Thyroid gland (tissue), 4 donors: ENCODE data around the gene MYT1.

ENCODE experiments used
- POLR2A ChIP-seq, 2 donors: fragments of 450-650 bp; IDR thresholded peaks; one replicate each; pipeline ENCODE4 v1.6.1; 2017; ENCODE audit warnings: antibody characterized with exemption in 2 of 2, mild to moderate bottlenecking in 2 of 2, moderate library complexity in 1 of 2
- TF ChIP-seq, protein P1 (sequence below), 6 experiments: fragments of 200-600 bp in 3 of 6; fragments of 450-650 bp in 3 of 6; sonication (generic) in 3 of 6; IDR thresholded peaks; one replicate each; pipeline ENCODE4 v1.5.1; 2016 to 2019; ENCODE audit warnings: antibody characterized with exemption in 6 of 6, mild to moderate bottlenecking in 2 of 6, inconsistent platforms in 1 of 6, moderate library complexity in 1 of 6

- TF ChIP-seq, protein P1, sequence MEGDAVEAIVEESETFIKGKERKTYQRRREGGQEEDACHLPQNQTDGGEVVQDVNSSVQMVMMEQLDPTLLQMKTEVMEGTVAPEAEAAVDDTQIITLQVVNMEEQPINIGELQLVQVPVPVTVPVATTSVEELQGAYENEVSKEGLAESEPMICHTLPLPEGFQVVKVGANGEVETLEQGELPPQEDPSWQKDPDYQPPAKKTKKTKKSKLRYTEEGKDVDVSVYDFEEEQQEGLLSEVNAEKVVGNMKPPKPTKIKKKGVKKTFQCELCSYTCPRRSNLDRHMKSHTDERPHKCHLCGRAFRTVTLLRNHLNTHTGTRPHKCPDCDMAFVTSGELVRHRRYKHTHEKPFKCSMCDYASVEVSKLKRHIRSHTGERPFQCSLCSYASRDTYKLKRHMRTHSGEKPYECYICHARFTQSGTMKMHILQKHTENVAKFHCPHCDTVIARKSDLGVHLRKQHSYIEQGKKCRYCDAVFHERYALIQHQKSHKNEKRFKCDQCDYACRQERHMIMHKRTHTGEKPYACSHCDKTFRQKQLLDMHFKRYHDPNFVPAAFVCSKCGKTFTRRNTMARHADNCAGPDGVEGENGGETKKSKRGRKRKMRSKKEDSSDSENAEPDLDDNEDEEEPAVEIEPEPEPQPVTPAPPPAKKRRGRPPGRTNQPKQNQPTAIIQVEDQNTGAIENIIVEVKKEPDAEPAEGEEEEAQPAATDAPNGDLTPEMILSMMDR (IDR thresholded peaks at IDR 0.05): no peak
- TF ChIP-seq POLR2A (IDR thresholded peaks at IDR 0.05): no peak
Measured at GRCh38 chr20:64216910-64217309, 52.7 kb downstream of the MYT1 start.
